Stimulated activated CD8-positive, alpha-beta memory T cell treated with anti-CD3 and anti-CD28 coated beads, Interleukin-15, amount 100 ng/mL, for 24 hours (primary cell): ENCODE results near the gene TMEM221.
"Not testable (repeated sequence)": the region's sequence is repeated elsewhere in the genome, so short reads cannot be mapped to it uniquely, and the experiment has no call there.

ENCODE experiments used
- DNase-seq: peaks from one replicate; pipeline ENCODE4 v3.0.0-alpha.2; 2020; ENCODE audit warnings: low read depth

TMEM221 gene

GRCh38 chr19:17448131-17448967 lies at the start of gene TMEM221:
Gene TMEM221, minus strand, starts transcription at chr19:17448668. Its CDS starts 206 bp downstream, at chr19:17448462.
- DNase-seq = no peak

- no peak for DNase-seq
These were observed 48.8 kb upstream of the TMEM221 start for GRCh38 chr19:17497149-17497798.

- peak; percentile 58 for DNase-seq
These were observed 48.0 kb upstream of the TMEM221 start for GRCh38 chr19:17496337-17496997.

- DNase-seq = no peak
These were observed 47.3 kb upstream of the TMEM221 start for GRCh38 chr19:17495639-17496296.

GRCh38 chr19:17491287-17491686 lies 42.8 kb upstream of the TMEM221 start:
- DNase-seq = no peak

GRCh38 chr19:17490411-17490810 lies 41.9 kb upstream of the TMEM221 start:
- no peak for DNase-seq

- no peak for DNase-seq
These were observed 41.0 kb upstream of the TMEM221 start for GRCh38 chr19:17489392-17490030.

- peak; percentile 59 for DNase-seq
These were observed 40.3 kb upstream of the TMEM221 start for GRCh38 chr19:17488593-17489391.

GRCh38 chr19:17487284-17488121 lies 39.0 kb upstream of the TMEM221 start:
- DNase-seq = no peak

GRCh38 chr19:17486545-17487240 lies 38.2 kb upstream of the TMEM221 start:
- no peak for DNase-seq

GRCh38 chr19:17484520-17485185 lies 36.2 kb upstream of the TMEM221 start:
- DNase-seq = no peak

GRCh38 chr19:17483605-17484002 lies 35.1 kb upstream of the TMEM221 start:
- no peak for DNase-seq

- no peak for DNase-seq
These were observed 34.6 kb upstream of the TMEM221 start for GRCh38 chr19:17482877-17483604.

GRCh38 chr19:17481986-17482385 lies 33.5 kb upstream of the TMEM221 start:
- DNase-seq = no peak

- no peak for DNase-seq
These were observed 30.9 kb upstream of the TMEM221 start for GRCh38 chr19:17479325-17479791.

- no peak for DNase-seq
These were observed 27.2 kb upstream of the TMEM221 start for GRCh38 chr19:17475541-17476115.

- not testable (repeated sequence) for DNase-seq
These were observed 26.6 kb upstream of the TMEM221 start for GRCh38 chr19:17475011-17475540.
